GM13977 (cell line): ENCODE results near the gene CIBAR2.
A peak's percentile ranks its signal among the peaks of the same experiment; 100 is the strongest.

Experiments used
- DNase-seq: peaks from one replicate; pipeline ENCODE4 v3.0.0; 2012; ENCODE audit warnings: low spot score
- CTCF ChIP-seq: IDR thresholded peaks from 2 replicates; pipeline ENCODE4 v1.5.1; 2012; ENCODE audit warnings: mild to moderate bottlenecking, control low read depth; ENCODE audit not compliant: insufficient read depth; ENCODE audit errors: extremely low read depth, missing control alignments
- in situ Hi-C: fragments of 300-500 bp; cut with MboI; formaldehyde crosslinking; loops from one replicate; pipeline ENCODE4 v1.12.0; 2022; ENCODE audit warnings: low sequenced_read_pairs, low pct_unique_long_range_greater_than_20kb, mixed read lengths, inconsistent platforms; ENCODE audit not compliant: unreplicated experiment

Gene CIBAR2

GRCh38 chr16:85090181-85090580, 22.1 kb downstream of the CIBAR2 start:
- no peak for TF ChIP-seq CTCF
- in situ Hi-C loops, result no loop called here
- DNase-seq, result no peak

- in situ Hi-C loops, result no loop called here
- TF ChIP-seq CTCF, result no peak
- DNase-seq, result no peak
Measured at GRCh38 chr16:85089525-85089924, 22.7 kb downstream of the CIBAR2 start.

- no peak for TF ChIP-seq CTCF
- no peak for DNase-seq
- in situ Hi-C loops, result no loop called here
Measured at GRCh38 chr16:85088570-85089199, 23.6 kb downstream of the CIBAR2 start.

GRCh38 chr16:85087899-85088569, 24.2 kb downstream of the CIBAR2 start:
- DNase-seq, result no peak
- in situ Hi-C loops, result no loop called here
- no peak for TF ChIP-seq CTCF

- in situ Hi-C loops, result no loop called here
- TF ChIP-seq CTCF, result peak; percentile 86
- DNase-seq, result peak; percentile 90
Measured at GRCh38 chr16:85086347-85087291, 25.7 kb downstream of the CIBAR2 start.

- no peak for DNase-seq
- TF ChIP-seq CTCF, result no peak
- in situ Hi-C loops, result no loop called here
Measured at GRCh38 chr16:85085721-85086120, 26.6 kb downstream of the CIBAR2 start.
